Lower lobe of right lung (tissue), 2 donors: ENCODE data around the gene SYP. TPM values are rescaled to one million over a fixed set of nuclear protein-coding genes. Genes with fewer than 3 reads are reported as not detected.

ENCODE experiments used
- ATAC-seq, 2 donors: fragments of 200-7000 bp; cut with Tn5 transposase; one replicate each; pipeline ENCODE4 v1.9.1; 2020 to 2022; ENCODE audit warnings: mild to moderate bottlenecking in 2 of 2, moderate library complexity in 2 of 2
- DNase-seq: peaks from one replicate; pipeline ENCODE4 v3.0.0-alpha.2; 2020
- H3K27ac ChIP-seq: fragments of 200-600 bp; one replicate; pipeline ENCODE4 v1.8.0; 2022
- H3K27me3 ChIP-seq: fragments of 200-600 bp; one replicate; pipeline ENCODE4 v1.8.0; 2022; ENCODE audit warnings: low read depth
- H3K36me3 ChIP-seq: fragments of 200-600 bp; one replicate; pipeline ENCODE4 v1.8.0; 2022; ENCODE audit warnings: mild to moderate bottlenecking
- H3K4me1 ChIP-seq: fragments of 200-600 bp; one replicate; pipeline ENCODE4 v1.8.0; 2022
- H3K4me3 ChIP-seq: fragments of 200-600 bp; one replicate; pipeline ENCODE4 v1.8.0; 2022; ENCODE audit warnings: mild to moderate bottlenecking
- H3K9me3 ChIP-seq: fragments of 200-600 bp; one replicate; pipeline ENCODE4 v1.8.0; 2022
- intact Hi-C: fragments of 100-400 bp; cut with DNase I; formaldehyde crosslinking; loops from one replicate; pipeline ENCODE4 v1.11.0; 2022
- total RNA-seq: library from RNA; stranded (reverse); fragmentation: NEBNext Ultra II Directional; extraction: Animal tissue kit (Norgen Biotek cat#: 25700); gene quantifications from one replicate; pipeline ENCODE4 v1.2.1, GENCODE V29; 2021
- TF ChIP-seq, protein P1 (sequence below): fragments of 200-600 bp; IDR thresholded peaks from one replicate; pipeline ENCODE4 v1.8.0; 2022; ENCODE audit warnings: antibody characterized with exemption, mild to moderate bottlenecking
- donor health status: DM: no; HTN: yes; CAD: no; lungs with severe emphysema.

Gene SYP
- total RNA-seq, 1 donor from 2014 or later = 4.2 TPM

DNA sequence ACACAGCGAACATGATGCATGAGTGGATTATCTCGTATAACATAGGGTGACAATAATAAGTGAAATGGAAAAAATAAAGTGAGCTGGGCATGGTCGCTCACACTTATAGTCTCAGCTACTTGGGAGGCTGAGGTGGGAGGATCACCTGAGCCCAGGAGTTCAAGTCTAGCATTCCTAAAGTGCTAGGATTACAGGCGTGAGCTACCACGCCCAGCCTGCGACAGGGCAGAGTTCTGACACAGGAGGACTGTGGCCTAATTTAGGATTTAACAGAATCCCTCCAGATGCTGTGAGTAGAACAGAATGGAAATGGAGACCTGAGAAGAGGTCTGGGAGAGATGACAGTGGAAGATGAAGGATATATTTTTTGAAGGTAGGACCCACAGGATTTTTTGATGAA, 10.4 kb downstream of the SYP start:
- TF ChIP-seq, protein P1, sequence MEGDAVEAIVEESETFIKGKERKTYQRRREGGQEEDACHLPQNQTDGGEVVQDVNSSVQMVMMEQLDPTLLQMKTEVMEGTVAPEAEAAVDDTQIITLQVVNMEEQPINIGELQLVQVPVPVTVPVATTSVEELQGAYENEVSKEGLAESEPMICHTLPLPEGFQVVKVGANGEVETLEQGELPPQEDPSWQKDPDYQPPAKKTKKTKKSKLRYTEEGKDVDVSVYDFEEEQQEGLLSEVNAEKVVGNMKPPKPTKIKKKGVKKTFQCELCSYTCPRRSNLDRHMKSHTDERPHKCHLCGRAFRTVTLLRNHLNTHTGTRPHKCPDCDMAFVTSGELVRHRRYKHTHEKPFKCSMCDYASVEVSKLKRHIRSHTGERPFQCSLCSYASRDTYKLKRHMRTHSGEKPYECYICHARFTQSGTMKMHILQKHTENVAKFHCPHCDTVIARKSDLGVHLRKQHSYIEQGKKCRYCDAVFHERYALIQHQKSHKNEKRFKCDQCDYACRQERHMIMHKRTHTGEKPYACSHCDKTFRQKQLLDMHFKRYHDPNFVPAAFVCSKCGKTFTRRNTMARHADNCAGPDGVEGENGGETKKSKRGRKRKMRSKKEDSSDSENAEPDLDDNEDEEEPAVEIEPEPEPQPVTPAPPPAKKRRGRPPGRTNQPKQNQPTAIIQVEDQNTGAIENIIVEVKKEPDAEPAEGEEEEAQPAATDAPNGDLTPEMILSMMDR = no peak
- peak overlapping the region; percentile 53 for H3K4me3 ChIP-seq

DNA sequence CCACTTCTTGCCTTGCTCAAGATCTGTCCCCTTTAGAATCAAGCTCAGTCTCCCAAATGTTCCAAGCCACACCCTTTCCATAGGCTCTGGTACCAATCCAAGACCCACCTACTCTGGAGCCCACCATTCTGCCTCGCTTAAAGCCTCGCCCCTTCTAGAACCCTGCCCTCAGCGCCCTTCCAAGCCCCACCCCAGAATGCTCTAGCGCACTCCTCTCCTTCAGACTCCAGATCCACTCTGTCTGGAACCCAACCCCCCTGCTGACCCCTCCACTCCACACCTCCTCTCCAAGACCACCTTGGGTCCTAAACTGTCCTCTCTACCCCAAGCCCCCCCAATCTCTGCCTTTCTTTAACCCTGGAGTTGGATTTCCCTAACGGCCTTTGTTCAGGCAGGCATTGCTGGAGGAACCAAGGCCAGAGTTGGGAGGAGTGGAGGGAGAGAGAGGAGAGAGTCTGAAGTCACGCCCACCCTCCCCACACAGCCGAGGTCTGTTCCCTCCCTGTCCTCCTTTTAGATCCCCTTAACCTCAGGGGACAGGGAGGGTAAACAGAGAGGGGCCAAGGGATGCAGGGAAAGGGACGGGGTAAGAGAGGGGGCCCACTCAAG, 11.4 kb downstream of the SYP start:
- ATAC-seq = no peak
- Histone ChIP-seq H3K27me3 (no peaks in the 10 kb centered on the region), H3K27ac (no peak overlapping the region)

More for the DNA sequence above, 10.4 kb downstream of the SYP start:
- Histone ChIP-seq H3K9me3 (no peaks in the 10 kb centered on the region), H3K27ac (peak overlapping the region; percentile 78), H3K27me3 (no peaks in the 10 kb centered on the region), H3K36me3 (no peaks in the 10 kb centered on the region), H3K4me1 (peaks cover 12% of the 10 kb centered on the region)
- no peak for DNase-seq
- intact Hi-C loops = no loop called here
- ATAC-seq = no peak

DNA sequence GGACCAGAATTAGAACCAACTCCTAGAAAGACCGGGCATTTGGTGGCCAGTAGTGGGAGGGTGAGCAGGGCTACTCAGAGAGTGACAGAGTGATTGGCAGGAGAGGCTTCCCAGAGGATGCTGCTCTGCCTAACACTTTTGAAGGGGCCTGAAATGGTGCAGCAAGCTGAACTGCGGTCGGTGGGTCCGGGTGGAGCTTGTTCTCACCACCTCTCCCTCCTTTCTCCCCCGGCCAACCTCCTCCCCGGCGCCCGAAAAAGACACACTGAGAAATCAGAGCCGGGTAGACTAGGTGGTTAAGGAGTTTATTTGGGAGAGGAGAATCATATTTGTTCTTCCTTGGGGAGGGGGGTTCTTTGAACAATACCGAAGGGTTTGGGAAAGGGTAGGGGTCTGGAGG, 12.5 kb downstream of the SYP start:
- no peak overlapping the region for H3K27ac ChIP-seq
- peaks cover 12% of the 10 kb centered on the region for H3K4me1 ChIP-seq
- no peak for DNase-seq
- H3K9me3 ChIP-seq = no peaks in the 10 kb centered on the region
- H3K4me3 ChIP-seq = no peak overlapping the region
- H3K27me3 ChIP-seq = no peaks in the 10 kb centered on the region
- ATAC-seq = no peak
- H3K36me3 ChIP-seq = peaks cover 11% of the 10 kb centered on the region
- intact Hi-C loops = no loop called here
- TF ChIP-seq, protein P1 = no peak

More for the DNA sequence above, 11.4 kb downstream of the SYP start:
- intact Hi-C loops = no loop called here
- TF ChIP-seq, protein P1 = no peak
- Histone ChIP-seq H3K9me3 (no peaks in the 10 kb centered on the region), H3K36me3 (peaks cover 1% of the 10 kb centered on the region), H3K4me1 (peaks cover 12% of the 10 kb centered on the region), H3K4me3 (no peak overlapping the region)
- no peak for DNase-seq

DNA sequence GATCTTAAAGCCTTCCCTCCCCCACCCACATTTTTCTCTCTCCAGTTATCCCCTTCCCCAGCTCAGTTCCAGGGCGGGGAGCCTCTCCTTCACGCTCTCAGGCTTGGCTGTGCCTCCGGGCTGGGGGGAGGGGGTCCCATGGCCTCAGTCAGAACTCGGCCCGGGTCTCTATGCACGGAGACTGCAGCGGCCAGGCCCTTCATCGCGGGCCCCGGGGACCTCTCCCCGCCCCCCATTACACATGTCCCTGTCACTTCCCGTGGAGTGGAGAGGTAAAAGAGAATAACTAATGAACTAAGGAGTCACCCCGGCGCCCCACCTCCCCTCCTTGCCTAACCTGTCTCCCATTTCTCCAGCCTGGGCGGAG, 13.0 kb downstream of the SYP start:
- peak overlapping the region; percentile 75 for H3K27ac ChIP-seq
- DNase-seq = no peak
- TF ChIP-seq, protein P1 = no peak
- intact Hi-C loops = no loop called here
- peaks cover 16% of the 10 kb centered on the region for H3K36me3 ChIP-seq
- H3K4me3 ChIP-seq = no peak overlapping the region
- no peaks in the 10 kb centered on the region for H3K9me3 ChIP-seq
- H3K27me3 ChIP-seq = no peaks in the 10 kb centered on the region
- peaks cover 10% of the 10 kb centered on the region for H3K4me1 ChIP-seq
- ATAC-seq = no peak

DNA sequence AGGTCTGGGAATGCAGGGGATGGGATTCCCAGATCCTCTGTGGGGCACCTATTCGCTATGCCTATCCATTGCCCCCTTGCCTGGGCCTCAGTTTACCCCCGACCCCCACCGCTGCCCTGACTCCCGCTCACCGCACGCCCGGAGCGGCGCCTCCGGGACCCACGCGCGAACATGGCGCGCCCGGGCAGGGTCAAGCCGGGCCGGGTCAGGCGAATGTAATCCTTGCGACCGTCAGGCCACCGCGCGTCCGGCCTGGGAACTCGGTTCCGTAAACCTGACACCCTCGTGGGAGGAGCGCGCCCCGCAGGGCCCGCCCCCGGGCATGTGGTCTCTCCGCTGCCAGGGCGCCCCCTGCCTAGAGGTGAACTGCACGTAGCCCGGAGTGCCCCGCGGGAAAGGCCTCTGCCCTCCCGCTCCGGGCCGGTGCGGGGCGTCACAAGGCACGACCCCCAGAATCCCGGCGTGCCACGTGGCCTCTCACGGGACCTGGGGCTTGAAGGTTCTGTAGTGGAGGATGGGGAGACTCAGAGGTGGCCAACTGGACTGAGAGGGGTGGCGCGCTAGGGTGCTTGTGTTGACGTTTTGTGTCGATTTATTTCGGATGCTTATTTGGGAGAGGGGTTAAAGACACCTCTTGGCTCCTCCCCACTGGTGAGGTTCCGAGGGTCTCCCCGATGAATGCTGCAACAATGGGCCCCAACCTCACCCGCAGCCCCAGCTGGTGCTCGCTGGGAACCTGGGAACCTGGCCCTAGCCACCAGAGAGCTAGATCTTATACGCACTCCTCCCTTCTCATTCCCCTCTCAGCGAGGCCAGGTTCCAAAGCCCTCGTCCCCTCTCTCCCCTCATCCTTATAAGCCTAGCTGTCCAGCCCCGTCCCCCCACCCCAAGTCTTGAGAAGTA, 13.6 kb downstream of the SYP start, which contains the start of gene PRICKLE3:
PRICKLE3 (minus strand) TSS at position 249 of the 903 bp plus-strand sequence; CDS start at position 173, 76 bp downstream.
- H3K27me3 ChIP-seq = no peaks in the 10 kb centered on the region
- DNase-seq (peak; percentile 92), ATAC-seq (peak; percentile 58 to 65)
- peak within 1 kb of the TSS; percentile 75 for H3K27ac ChIP-seq
- peaks cover 7% of the 10 kb centered on the region for H3K4me1 ChIP-seq
- intact Hi-C loops = no loop called here
- H3K9me3 ChIP-seq = no peaks in the 10 kb centered on the region
- peaks cover 18% of the 10 kb centered on the region for H3K36me3 ChIP-seq
- H3K4me3 ChIP-seq = peak within 1 kb of the TSS; percentile 58
- TF ChIP-seq, protein P1 = peak; percentile 50
